ENCODE data around the gene TTN.
A peak's percentile ranks its signal among the peaks of the same experiment; 100 is the strongest.

GRCh38 chr2:178796079-178796677 lies 11.0 kb downstream of the TTN start:
- peak in 1 of 2 donors; percentile 44 for TF ChIP-seq CTCF (conservative IDR thresholded peaks at IDR 0.05 in 1 of 2, IDR thresholded peaks at IDR 0.05 in 1 of 2; ENCODE audit: low read depth in 1 of 2, low read length in 2 of 2)
- no peak for TF ChIP-seq EZH2 (IDR thresholded peaks at IDR 0.05; ENCODE audit: low read length, missing control alignments)

Data from fibroblast of lung (primary cell).